NCI-H524 treated with DMSO at 0.1 percent for 48 hours (cell line): ENCODE results near the gene COL4A1.

ENCODE experiments used
- DNase-seq: peaks from one replicate; lab custom pipeline; 2025; lab: John Stamatoyannopoulos, UW

The COL4A1 gene

DNA sequence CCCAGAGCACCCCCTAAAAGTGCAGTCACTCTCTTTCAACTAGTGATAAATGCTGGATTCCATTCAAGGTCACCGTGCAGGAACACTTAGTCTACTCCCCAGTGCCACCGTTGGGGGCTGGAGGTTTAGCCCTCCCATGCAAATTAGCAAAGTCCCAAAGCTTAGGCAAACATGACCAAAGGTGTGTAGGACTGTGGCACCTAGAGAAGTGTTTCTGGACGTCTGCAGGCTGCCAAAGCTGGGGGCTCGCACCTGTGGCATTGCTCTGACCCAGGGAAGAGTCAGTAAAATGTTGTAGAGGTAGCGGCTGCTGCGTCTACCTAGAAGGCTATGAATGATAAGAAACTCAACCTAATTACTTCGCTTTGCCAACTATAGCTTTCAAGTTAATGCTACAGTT is 13.9 kb downstream of the COL4A1 start:
- no peak for DNase-seq

DNA sequence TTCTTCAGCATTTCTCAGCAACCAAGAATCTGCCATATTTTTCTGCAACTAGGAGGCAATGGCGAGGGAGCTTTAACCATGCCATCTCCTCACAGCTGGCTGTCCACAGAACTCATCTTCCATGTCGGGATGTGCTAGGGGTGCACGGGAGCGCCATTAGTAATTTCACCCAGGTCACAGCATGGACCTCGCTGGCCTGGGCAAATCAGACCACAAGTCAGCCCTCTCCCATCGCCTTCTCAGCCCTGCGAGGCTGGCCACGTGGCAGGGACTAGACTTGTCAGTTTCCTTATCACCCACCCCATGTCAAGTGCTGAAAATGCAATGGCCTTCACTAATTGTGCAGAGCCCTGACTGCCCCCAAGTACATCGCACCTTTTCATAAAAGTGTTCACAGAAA is 15.7 kb downstream of the COL4A1 start:
- DNase-seq = no peak

DNA sequence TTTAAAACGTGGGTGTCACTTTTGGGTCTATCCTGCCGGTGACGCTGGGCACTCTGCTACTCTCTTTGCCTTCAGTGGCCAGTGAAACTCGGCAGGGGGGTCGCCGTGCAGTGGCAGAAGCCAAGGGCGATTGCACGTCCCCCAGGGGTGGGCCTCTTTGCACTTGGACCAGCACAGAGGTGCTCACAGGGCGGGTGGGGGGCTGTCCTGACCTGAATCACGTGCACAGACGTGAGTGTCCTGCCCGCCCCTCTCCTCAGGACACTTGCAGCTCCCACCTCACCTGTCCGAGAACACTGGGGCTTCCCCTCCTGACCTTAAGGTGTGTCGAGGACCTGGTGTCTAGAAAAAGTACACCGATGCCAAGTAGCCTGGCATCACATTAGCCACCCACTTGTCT is 16.1 kb downstream of the COL4A1 start:
- no peak for DNase-seq

DNA sequence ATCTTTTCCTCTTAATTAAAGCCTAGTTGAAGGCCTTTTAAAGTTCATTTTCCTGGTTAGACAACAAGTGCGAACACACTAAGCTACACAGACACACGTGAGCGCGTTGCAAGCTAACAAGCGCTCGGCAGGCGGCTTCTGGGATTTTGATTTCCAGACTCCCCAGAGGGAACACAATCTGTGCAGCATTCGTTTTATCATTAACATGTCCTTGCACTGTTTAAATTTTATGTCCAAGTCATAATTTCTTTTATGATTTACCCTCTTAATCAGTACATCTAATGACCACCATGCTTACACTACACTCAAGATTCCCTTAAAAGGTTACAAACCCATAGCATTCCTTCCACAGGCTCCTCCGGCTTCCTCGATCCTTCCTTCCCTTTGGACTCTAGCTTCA is 16.8 kb downstream of the COL4A1 start:
- no peak for DNase-seq

DNA sequence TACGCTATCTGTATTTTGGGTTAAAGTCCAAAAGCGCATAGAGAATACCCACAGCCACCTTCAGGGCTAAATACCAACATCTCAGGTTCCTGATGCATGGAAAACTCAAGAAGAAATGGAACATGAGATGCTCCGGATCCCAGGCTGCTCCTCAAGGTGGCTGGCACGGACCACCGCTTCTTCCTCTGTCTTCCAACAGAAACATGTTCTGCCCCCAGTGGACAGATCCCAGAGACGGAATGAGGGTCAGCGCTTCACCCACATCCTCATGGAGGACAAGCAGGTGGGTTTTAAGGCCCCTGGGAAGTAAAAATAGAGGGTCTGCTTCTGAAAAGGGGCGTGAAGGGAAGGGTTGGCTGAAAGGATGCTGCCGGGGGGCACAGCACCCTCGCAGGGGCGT is 17.3 kb downstream of the COL4A1 start:
- no peak for DNase-seq

DNA sequence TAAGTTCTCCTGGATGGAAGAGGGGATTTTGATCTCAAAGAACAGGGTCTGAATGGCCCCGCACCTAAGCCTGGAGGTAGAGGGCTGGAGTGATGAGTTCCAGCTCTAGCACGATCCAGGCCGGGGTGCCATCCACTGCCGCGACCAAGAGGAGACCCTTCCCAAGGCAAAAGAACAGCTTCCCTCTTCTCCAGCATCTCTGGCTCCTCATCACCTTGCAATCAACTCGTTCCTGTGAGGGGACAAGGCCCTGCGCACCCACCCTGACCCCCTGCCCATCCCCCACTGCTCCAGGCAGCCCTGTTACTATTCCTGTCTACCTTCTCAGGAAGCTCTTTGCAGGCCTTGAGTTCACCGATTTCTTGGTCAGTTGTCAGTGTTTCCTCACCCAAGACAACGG is 17.8 kb downstream of the COL4A1 start:
- no peak for DNase-seq

DNA sequence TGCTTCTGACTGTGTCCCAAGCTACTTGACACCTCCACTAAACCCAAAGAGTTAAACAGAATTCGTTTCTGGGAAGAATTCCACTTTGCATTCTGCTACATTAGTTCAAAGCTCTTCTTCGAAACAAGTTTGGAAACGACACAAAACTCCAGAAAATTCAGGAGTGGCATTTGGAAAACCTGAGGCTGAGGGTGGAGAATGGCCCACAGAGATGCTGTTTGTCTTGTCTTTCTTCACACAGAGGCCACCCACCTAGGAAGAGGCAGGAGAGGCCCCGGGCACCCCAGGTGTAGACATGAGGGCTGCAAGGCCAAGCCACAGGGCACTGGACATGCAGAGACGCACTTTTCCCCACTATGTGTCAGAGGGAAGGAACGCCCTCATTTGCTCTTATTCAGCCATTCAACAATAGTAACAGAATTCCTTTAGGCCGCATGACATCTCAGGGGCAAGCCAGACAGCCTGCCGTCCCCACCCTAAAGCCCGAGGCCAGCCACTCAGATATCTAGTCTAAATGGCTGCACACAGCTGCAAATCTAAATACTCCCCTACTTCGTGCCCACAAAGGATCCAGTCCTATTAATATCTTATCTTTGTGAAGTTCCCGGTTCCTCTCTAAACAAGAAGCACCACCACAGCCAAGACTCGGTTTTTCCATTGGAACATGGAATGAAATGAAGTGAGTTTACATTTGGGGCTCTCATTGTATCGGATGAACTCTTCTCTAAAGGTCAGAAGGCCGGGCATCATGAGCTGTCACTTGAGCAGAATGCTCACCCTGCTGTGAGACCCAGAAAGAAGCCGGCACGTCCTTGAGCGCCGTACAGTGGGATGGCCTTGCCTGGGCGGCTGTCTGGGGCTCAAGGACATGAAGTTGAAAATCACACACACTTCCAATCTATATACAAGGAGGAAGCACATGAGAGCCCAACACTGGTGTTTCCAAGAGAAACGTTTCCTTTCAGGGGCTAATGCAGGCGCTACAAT is 19.8 kb downstream of the COL4A1 start:
- DNase-seq = no peak

DNA sequence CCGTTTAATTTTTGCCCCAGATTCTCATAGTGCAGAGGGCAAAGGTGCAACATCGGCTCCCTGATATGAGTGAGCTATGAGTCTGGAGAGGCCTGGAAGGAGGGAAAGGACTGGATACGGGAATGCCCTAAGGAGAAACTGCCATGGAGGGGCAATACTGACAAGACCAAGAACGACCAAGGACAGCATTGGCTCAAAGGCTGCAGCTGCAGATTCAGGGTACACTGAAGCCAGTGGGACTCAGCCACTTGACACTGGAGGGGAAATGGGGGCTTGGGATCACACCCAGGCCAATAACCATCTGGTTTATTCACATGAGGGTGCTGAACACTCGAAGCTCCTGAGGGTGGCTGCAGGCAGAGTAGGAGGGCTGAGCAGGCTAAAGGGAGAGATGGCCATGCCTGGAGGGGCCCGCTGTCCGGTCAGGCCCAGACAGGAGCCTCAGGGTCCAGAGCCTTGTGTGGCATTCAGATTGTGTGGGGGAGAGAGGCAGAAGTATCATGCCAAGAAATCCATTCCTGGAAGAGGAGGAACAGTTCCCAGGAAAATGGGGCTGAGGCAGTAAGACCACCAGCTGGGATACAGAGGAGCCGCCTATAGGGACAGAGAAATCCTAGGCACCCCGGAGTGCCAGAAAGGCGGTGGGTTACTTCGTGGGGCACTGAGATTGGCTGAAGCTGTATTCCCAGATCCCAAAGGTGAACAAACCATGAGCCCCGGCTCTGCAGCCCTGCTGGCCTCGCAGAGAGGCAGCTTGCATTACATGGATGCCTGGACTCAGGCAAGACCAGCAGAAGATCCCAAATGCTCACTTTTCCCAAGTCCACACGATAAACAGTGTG is 20.7 kb downstream of the COL4A1 start:
- no peak for DNase-seq

DNA sequence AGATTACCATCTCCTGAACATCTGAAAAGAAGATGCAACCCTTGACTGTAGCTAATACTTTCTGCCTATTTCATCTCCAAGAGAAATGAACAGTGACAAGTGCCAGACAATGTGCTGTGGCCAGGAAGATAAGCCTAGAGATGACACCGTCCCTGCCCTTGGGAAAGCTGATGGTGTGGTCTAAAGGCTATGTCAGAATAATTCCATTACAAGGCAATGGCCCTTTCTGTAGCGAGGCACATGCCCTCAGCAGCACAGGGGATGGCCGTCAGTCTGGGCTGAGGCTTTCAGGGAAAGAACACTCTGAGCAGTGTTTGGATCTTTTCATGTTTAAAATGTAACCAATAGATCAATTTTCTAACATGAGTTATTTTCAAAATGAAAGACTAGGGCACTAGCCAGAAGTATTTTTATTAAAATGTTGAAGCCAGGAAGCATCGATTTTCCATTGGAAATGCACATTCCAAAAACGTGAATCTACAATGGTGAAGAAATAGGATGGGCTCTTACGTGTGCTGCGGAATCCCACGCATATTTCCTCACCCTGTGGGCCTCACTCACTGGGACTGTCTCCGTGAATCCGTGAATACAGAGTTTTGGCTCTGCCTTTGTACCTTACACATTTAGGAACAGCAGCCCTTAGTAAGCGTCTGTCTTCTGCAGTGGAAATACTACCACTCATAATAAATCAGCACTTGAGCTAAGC is 22.0 kb downstream of the COL4A1 start:
- no peak for DNase-seq

DNA sequence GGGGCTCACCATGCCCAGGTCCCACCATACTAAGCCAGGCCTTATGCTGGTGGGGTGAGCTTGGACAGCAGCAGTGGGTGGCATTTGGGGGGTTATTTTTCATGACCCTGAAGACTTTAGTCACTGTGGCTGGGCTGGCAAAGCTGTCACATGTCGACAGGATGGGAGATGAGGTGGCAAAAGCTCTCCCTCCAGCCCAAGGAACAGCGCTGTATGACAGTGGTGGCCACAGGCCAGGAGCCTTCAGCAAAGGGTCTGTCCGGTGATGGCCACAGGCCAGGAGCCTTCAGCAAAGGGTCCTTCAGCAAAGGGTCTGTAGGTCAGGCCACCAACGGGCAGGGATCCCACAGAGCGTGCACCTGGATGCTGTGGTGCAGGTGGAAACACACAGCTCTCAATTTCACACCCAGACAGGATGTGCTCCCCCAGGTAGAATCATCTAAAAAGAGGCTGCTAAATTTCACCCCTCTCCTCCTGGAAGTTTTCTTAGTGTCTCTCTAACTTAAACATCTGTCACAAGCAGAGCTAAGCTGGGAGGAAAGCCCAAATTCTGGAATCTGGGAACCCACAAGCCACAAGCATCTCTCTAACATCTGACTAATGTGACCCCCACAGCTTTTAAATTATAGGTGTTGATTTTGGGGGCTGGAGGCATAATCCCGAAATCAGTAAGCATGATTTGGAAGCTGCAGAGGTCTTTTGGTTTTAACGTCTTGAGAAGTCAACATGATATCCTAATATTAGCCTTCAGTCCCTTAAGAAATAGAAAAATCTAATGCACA is 23.0 kb downstream of the COL4A1 start:
- no peak for DNase-seq

DNA sequence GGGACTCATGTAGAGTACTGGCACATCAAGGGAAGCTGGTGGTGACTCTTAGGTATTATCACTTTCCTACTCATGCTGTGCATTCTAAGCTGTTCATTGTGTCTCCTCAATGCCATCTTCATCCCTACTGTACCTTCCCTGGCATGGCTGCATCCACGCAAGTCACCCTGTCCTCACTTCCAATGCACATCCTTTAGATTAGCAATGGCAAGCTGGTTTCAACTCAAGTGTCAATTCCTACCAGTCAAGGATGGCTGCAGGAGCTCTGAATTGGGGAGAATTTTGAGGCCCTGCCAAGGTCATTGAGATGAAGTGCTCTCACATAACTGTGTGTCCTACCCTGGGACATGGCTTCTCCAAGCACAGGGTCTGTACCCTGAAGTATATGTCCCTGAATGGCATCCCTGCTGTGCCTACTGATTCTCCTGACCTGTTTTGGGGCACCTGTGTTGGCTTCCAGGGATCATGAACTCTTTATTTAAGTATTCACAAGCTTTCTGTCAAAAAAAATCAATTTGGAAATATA is 24.6 kb downstream of the COL4A1 start:
- DNase-seq = no peak

DNA sequence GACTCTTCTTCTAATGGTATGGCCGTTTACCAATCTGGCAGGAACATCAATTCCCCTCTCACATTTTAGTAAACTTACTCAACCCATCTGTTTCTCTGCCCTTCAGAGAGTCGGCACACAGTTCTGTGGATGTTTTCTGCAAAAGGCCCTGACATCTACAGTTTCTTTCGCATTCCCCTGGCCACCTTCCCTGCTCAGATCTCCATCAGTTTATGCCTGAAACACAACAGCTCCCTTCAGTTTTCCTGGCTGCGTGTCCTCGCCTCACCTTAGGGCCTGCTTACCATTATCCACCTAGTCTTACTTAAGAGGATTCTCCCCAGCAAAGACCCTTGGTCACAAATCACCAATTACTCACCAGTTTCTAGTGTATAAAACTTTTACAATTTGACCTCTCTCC is 25.2 kb downstream of the COL4A1 start:
- no peak for DNase-seq

DNA sequence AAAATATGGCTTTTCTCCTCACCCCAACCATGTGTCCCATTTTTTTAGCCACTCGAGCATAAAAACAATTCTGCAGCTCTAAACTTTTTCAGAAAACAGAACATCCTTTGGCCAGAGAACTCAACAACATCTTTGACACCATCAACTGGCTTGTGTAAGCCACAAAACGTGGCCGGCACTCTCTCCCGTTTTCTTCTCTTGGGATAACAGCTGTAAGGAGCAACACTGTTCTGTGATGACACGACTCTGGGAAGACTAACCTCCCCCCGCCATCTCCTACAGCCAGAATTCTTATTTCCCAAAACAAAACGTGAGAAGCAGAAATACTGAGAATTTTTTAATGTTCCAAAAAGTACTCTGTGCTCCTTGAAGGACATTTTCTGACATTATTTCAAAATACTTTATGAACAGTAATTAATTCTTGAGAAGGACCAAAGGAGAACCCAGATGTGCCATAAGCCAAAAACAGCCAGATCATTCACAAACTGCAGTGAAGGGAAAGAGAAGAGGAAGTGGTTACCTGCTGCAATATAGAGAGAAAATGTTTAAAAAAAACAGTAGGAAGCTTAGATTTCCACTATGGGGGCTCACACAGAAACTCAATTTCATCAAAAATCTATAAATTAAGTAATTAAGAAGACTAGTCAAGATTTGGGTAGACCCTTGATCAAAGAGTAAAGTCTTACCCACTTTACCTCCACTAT is 25.8 kb downstream of the COL4A1 start:
- DNase-seq = no peak

DNA sequence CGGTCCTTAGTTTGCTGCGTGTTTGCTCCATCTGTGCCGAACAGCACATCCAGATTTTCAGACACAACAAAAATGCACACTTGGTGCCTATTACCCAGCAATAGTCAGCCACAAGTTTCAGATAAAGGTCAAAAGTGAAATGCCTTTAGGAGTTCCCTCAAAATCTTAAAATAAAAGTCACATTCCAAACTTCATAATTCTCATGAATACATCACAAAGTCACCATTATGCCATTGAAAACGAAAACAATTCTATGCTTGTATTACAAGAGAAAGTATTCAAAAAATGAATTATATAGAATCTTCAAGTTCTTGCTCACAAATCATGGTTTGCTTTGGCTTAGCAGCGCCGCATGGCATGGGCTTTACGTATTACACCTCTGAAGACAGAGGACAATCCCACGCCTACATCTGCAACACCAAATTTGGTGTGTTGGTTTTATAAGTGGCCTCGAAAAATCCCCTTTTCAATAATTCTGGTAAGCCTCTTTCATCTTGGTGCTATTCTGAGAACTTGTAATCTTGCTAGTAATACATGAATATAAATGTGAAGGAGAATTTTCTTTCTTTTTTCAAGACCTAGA is 26.6 kb downstream of the COL4A1 start:
- DNase-seq = no peak

DNA sequence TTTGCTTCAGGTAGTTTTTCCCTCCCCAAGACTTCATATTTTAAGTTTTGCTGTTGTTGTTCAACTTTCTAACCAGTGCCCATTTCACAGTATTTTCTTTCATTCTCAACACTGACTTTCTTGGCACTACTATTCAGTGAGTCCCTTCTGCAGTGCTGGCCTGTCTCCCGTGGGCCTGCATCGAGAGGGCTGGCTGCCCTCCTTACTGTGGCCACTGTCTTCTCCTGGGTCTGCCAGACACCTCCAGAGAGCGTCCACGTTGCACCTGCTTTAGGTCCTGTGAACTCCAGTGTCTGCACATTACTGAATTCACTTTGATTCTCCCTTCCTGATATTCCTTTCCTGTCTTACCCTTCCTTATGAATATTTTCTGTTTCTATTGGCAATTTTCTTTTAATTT is 27.3 kb downstream of the COL4A1 start:
- no peak for DNase-seq

DNA sequence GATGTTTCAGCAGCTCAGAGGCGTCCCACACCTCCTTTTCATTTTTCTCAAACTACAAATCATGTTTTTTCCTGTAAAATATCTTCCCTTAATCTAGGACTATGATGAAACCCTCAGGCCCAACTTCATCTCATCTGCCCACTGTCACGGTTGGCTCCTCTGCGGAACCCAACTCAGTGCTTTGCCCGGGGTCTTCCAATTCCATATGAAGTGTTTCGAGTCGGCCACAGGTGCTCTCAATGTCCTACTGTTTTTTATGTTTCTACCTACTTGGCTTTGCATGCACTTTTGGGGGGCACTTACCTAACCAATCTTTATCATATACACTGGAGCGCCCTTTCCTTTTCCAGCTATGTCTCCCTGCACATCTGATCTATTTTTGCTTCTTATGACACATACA is 28.1 kb downstream of the COL4A1 start:
- no peak for DNase-seq

DNA sequence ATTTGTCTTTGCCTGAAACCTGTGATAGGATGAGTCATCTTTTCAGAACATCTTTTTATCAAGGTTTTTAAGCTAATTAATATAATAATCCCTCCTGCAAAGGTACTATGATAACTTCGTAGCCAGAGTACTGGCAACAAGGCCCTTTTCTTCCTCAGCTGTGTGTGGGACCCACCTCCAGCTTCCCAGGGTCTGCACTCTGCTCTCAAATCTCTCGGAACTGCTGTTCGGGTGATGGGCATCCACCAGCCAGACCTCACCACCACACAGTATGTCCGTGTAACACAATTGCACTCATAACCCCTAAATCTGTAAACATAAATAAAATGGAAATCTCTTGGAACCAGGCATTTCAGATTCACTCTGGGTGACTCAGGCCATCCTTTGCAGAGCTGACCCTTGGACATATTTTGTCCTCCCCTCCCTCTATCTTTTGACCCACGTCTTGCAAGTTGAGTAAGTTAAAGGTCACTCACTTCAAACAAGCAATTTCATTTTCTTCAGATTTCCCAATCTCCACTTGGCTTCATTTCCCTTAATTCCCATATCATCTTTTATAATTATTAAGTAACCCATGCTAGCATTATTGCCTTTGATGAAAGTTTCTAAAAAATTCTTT is 29.5 kb downstream of the COL4A1 start:
- DNase-seq = no peak

DNA sequence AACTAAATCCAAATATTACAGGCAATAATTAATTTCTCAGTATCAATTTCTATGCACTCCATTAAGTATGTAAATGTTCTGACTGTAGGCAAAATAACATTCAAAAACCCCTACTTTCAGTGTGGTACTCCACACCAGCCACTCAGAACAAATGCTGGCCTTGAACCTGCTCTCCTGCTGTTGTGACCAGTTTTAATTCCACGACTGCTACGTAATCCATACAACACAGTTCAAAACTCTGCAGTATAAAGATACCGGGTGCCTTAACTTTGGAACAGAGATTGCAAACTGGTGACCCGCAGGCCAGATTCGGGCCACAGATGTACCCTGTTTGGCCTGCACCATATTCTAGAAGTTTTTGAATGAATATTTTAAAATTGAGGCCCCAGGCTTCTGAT is 30.4 kb downstream of the COL4A1 start:
- no peak for DNase-seq

DNA sequence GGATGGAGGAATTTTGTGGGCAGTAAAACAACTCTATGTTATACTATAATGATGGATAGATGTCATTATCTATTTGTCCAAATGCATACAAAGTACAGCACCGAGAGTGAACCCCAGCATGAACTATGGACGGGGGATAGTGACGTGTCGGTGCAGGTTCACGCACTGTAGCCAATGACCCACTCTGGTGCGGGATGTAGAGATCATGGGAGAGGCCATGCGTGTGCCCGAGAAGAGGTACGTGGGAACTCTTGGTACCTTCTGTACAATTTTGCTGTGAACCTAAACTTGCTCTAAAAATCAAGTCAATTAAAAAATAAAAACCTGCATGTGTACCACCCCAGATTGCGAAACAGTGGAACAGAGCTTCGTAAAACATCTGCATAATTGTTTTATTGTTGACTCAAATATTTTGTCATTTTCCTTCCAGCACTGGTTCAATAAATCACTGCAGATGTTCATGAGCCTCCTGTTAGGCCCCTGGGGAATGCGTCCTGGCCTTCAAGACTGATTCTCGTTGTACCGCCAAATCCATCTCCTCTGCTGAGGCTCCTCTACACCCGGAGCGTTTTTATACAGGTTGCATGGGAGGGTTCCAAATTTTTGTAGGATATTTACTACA is 30.9 kb downstream of the COL4A1 start:
- DNase-seq = no peak
